ENCODE measurements around the gene CD93.

The CD93 gene

DNA sequence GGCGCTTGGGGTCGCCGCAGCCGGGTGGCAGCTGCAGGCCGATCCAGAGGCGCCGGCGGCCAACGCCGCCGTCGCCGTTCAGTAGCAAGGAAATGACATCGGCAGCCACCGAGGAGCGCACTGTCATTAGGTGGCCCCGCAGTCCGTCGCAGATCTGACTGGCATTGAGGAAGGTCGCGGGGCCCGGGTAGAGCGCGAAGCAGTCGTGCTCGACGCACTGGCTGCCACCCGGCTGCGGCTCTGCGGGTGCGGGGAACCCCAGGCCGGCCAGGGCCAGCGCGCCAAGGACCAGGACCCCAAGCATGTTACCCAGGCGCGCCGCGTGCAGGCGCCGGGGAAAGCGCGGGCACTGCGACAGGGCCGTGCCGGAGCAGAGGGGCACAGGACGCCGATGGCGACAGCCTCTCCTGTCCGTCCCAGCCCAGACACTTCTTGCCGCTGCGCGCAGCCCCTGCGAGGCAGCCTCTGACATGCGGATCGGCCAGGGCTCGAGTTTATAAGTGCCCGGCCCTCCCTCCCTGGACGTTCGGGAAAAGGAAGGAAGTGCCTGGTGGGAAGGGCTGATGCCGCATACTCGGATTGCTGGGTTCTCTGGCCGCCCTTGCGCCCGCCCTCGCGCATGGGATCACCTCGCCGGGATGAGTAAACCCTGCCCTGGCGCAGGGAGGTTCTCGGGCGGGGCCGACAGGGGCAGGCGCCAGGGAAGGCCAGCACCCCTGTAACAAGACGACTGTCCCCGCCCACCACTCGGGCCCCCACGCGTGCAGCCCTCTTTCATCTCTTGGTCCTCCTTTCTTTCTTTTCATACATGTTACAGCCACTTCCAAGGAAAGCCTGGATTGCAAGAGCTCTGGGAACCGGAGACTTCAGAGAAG lies 36.7 kb downstream of the CD93 start, which contains the start of gene THBD:
Gene THBD, minus strand, starts transcription at position 472 of the 875 bp plus-strand sequence. Its CDS starts 168 bp downstream, at position 304.
- peak within 1 kb of the TSS; percentile 44 for H3K4me3 ChIP-seq (ENCODE audit: low read depth, low read length)
- in situ Hi-C loops (cut with HindIII; ENCODE audit: low sequenced_read_pairs) = no loop called here
- TF ChIP-seq, protein P1, sequence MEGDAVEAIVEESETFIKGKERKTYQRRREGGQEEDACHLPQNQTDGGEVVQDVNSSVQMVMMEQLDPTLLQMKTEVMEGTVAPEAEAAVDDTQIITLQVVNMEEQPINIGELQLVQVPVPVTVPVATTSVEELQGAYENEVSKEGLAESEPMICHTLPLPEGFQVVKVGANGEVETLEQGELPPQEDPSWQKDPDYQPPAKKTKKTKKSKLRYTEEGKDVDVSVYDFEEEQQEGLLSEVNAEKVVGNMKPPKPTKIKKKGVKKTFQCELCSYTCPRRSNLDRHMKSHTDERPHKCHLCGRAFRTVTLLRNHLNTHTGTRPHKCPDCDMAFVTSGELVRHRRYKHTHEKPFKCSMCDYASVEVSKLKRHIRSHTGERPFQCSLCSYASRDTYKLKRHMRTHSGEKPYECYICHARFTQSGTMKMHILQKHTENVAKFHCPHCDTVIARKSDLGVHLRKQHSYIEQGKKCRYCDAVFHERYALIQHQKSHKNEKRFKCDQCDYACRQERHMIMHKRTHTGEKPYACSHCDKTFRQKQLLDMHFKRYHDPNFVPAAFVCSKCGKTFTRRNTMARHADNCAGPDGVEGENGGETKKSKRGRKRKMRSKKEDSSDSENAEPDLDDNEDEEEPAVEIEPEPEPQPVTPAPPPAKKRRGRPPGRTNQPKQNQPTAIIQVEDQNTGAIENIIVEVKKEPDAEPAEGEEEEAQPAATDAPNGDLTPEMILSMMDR (IDR thresholded peaks at IDR 0.05; ENCODE audit: low read depth, low read length) = no peak
- DNase-seq (ENCODE audit: low read depth, low spot score) = peak; percentile 64

DNA sequence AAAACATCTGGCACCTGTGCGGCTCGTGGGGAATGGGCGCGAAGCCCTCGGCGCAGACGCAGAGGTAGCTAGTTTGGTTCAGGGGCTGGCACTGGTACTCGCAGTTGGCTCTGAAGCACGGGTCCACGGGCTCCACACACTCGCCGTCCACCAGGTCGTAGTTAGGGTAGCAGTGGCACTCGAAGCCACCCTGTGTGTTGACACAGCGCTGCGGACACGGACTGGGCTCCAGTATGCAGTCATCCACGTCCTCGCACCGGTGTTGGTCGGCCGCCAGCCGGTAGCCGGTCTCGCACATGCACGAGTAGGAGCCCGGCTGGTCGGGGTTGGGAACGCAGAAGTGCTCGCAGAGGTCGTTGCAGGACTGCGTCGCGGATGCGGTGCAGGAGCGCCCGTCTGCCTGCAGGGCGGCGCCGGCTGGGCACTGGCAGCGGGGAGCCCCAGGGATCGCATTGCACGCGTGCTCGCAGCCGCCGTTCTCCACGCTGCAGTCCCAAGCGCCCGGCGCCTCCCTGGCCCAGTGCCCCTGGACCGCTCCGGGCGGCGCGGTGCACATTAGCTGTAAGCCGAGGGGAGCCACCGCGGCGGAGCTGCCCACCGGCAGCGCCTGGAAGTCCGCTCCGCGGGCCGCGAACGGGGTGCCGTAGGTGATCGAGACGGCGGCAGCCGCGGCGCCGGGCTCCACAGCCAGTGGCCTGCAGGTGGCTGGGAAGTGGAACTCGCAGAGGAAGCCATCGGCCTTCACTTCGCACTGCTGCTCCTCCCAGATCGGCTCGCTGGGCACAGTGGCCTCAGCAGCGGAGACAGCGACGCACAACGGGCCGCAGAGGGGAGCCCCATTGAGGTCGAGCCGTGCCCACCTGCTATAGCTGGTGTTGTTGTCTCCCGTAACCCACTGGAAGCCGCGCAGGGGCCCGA lies 37.6 kb downstream of the CD93 start:
- H3K4me3 ChIP-seq (ENCODE audit: low read depth, low read length) = peak overlapping the region; percentile 44
- in situ Hi-C loops (cut with HindIII; ENCODE audit: low sequenced_read_pairs) = no loop called here
- no peak for DNase-seq (ENCODE audit: low read depth, low spot score)
- TF ChIP-seq, protein P1 (IDR thresholded peaks at IDR 0.05; ENCODE audit: low read depth, low read length) = peak; percentile 38

DNA sequence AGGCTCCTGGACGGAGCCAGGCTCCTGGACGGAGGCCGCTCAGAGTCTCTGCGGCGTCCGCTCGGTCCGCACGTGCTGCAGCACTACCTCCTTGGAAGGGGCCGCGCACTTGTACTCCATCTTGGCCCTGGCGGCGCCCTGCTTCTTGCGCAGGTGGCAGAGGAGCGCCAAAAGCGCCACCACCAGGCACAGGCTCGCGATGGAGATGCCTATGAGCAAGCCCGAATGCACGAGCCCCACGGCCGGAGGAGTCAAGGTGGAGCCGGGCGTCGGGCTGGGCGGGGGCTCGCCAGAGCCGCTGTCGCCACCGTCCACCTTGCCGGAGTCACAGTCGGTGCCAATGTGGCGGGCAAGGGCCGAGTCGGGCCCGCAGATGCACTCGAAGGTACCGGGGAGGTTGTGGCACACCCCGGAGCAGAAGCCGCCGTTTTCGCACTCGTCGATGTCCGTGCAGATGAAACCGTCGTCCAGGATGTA lies 38.3 kb downstream of the CD93 start:
- TF ChIP-seq, protein P1 (IDR thresholded peaks at IDR 0.05; ENCODE audit: low read depth, low read length) = no peak
- in situ Hi-C loops (cut with HindIII; ENCODE audit: low sequenced_read_pairs) = no loop called here
- DNase-seq (ENCODE audit: low read depth, low spot score) = no peak
- H3K4me3 ChIP-seq (ENCODE audit: low read depth, low read length) = peak overlapping the region; percentile 44

DNA sequence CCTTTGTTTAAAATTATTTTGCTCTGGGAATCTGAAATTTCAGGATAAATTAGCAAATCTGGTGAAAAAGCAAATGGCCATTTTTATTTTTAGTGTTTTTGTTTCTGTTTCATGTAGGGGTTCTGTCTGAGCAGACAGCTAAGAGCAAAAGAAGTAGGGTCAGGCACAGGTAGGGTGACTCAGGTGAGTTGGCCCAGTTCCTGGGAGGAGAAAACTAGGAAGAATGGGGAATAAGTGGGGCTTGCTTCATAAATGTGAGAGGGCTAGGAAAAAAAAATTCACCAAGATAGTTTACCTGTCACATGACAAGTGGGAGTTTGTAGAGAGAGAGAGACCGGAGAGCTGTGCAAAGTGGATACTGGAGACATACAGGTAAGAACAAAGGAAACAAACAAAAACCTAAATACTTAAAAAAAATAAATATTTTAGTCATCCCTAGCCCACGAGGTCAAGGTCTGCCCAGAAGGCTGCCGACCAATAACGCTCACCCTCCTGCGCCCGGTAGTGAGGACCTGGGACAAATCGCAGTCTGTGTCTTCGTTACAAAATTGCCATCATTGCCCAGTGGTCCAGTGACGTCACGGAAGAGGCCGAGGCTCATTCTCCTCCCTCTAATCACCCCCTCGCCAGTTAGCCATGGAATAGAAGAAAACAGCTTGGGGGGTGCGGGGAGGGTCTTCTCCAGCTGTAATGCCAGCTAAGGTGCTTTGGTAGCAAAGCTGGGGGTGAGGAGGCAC lies 39.0 kb downstream of the CD93 start:
- TF ChIP-seq, protein P1 (IDR thresholded peaks at IDR 0.05; ENCODE audit: low read depth, low read length) = no peak
- peak overlapping the region; percentile 44 for H3K4me3 ChIP-seq (ENCODE audit: low read depth, low read length)
- in situ Hi-C loops (cut with HindIII; ENCODE audit: low sequenced_read_pairs) = no loop called here
- DNase-seq (ENCODE audit: low read depth, low spot score) = no peak

DNA sequence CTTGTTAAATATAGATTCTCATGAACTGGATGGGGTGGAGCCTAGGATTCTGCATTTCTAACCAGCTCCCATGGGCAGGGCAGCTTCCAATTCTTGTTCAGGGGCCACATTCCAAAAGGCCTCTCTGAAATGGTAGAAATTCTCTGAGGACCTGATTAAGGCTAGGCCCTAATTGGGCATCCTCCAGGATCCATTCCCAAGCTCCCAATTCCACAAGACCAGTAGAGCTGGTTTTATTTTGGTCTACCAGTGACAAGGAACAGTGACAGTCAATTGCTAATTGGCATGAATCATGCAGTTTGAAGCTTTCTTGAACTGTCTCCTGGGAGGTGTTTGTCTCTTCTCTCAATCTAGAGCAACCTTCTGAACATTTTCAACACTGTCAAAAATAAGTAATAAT lies 39.7 kb downstream of the CD93 start:
- DNase-seq (ENCODE audit: low read depth, low spot score) = no peak
- no peak overlapping the region for H3K4me3 ChIP-seq (ENCODE audit: low read depth, low read length)
- TF ChIP-seq, protein P1 (IDR thresholded peaks at IDR 0.05; ENCODE audit: low read depth, low read length) = no peak
- in situ Hi-C loops (cut with HindIII; ENCODE audit: low sequenced_read_pairs) = no loop called here

DNA sequence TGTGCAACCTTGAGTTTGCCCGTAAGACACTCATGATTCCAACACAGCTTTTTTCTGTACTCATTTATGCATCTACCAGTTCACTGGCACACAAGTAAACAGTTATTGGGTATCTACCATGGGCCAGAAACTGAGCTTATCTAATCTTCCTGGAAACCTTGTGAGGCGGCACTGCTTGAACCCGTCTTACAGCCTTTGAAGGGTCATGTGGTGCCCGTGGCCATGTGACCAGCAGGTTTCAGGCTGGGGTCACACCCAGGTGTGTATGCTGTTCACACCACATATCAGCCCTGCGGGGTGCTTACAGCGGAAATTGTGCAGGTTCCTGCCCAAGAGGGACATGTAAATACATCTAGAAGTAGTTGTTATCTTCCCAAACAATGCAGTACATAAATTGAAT lies 42.7 kb downstream of the CD93 start:
- TF ChIP-seq, protein P1 (IDR thresholded peaks at IDR 0.05; ENCODE audit: low read depth, low read length) = no peak
- no peak overlapping the region for H3K4me3 ChIP-seq (ENCODE audit: low read depth, low read length)
- in situ Hi-C loops (cut with HindIII; ENCODE audit: low sequenced_read_pairs) = no loop called here
- DNase-seq (ENCODE audit: low read depth, low spot score) = no peak

All from astrocyte of the spinal cord (primary cell).